Keratinocyte (primary cell): ENCODE data around the gene ZNF728. TPM values are rescaled to one million over a fixed set of nuclear protein-coding genes. Genes with fewer than 3 reads are reported as not detected.
"Not testable (repeated sequence)": the region's sequence is repeated elsewhere in the genome, so short reads cannot be mapped to it uniquely, and the experiment has no call there.

Source experiments
- DNase-seq: peaks from one replicate; pipeline ENCODE4 v3.0.0-alpha.2; 2011; ENCODE audit warnings: low read depth, missing footprints, low spot score
- FAIRE-seq: peaks from 2 replicates; lab custom pipeline; 2011; peaks lifted over from hg19 to GRCh38; lab: Jason Lieb, UNC
- H2AFZ ChIP-seq: 2 replicates; pipeline ENCODE4 v1.6.0; 2012; ENCODE audit warnings: low read length, control low read depth, inconsistent platforms; ENCODE audit not compliant: control insufficient read depth
- H3K27ac ChIP-seq: 2 replicates; pipeline ENCODE4 v1.5.1; 2011; ENCODE audit warnings: low read length; ENCODE audit not compliant: control insufficient read depth, insufficient read depth
- H3K27me3 ChIP-seq: 3 replicates; pipeline ENCODE4 v1.6.0; 2011; ENCODE audit warnings: low read length; ENCODE audit not compliant: control insufficient read depth, insufficient read depth; ENCODE audit errors: extremely low read depth
- H3K36me3 ChIP-seq, 2 experiments: 2 replicates in 1 of 2; 3 replicates in 1 of 2; pipeline ENCODE4 v1.5.1; 2011; ENCODE audit warnings: low read length in 2 of 2, mild to moderate bottlenecking in 1 of 2; ENCODE audit not compliant: control insufficient read depth in 2 of 2, insufficient read depth in 2 of 2; ENCODE audit errors: extremely low read depth in 1 of 2
- H3K4me1 ChIP-seq: 3 replicates; pipeline ENCODE4 v1.5.1; 2011; ENCODE audit warnings: low read length; ENCODE audit not compliant: control insufficient read depth, insufficient read depth; ENCODE audit errors: extremely low read depth
- H3K4me2 ChIP-seq: 3 replicates; pipeline ENCODE4 v1.6.0; 2011; ENCODE audit warnings: low read depth, low read length; ENCODE audit not compliant: control insufficient read depth, insufficient read depth; ENCODE audit errors: extremely low read depth
- H3K4me3 ChIP-seq, 3 experiments: fragments of 200-600 bp in 1 of 3; sonication (generic) in 1 of 3; 2 replicates in 2 of 3; 3 replicates in 1 of 3; pipeline ENCODE4 v1.5.1; 2011 to 2016; ENCODE audit warnings: low read length in 3 of 3, mild to moderate bottlenecking in 3 of 3, control low read depth in 2 of 3, inconsistent platforms in 1 of 3, low read depth in 1 of 3, mixed read lengths in 1 of 3, mixed run types in 1 of 3, moderate library complexity in 1 of 3; ENCODE audit not compliant: control insufficient read depth in 2 of 3, insufficient read depth in 2 of 3; ENCODE audit errors: extremely low read depth in 1 of 3
- H3K79me2 ChIP-seq: 2 replicates; pipeline ENCODE4 v1.6.0; 2012; ENCODE audit warnings: low read length; ENCODE audit not compliant: control insufficient read depth, insufficient read depth
- H3K9ac ChIP-seq: 3 replicates; pipeline ENCODE4 v1.6.0; 2011; ENCODE audit warnings: low read length; ENCODE audit not compliant: control insufficient read depth, insufficient read depth; ENCODE audit errors: extremely low read depth
- H3K9me1 ChIP-seq: 3 replicates; pipeline ENCODE4 v1.6.0; 2011; ENCODE audit warnings: low read length; ENCODE audit not compliant: control insufficient read depth, insufficient read depth; ENCODE audit errors: extremely low read depth
- H3K9me3 ChIP-seq: 2 replicates; pipeline ENCODE4 v1.5.1; 2012; ENCODE audit warnings: low read depth, low read length; ENCODE audit not compliant: control insufficient read depth
- H4K20me1 ChIP-seq: 3 replicates; pipeline ENCODE4 v1.6.0; 2011; ENCODE audit warnings: low read length; ENCODE audit not compliant: control insufficient read depth, insufficient read depth; ENCODE audit errors: extremely low read depth
- CTCF ChIP-seq, 3 experiments: IDR thresholded peaks in 1 of 3; conservative IDR thresholded peaks in 1 of 3; optimal IDR thresholded peaks in 1 of 3; 2 replicates in 2 of 3; 3 replicates in 1 of 3; pipeline versions ENCODE3 to v1.5.1; 2011; ENCODE audit warnings: low read length in 3 of 3, mild to moderate bottlenecking in 3 of 3, moderate library complexity in 2 of 3, control low read depth in 1 of 3, inconsistent platforms in 1 of 3; ENCODE audit not compliant: insufficient read depth in 2 of 3; ENCODE audit errors: extremely low read depth in 1 of 3
- EZH2 ChIP-seq: IDR thresholded peaks from one replicate; pipeline ENCODE4 v1.6.1; 2012; ENCODE audit warnings: inconsistent platforms, mild to moderate bottlenecking, low read length, moderate library complexity
- dilution Hi-C: fragments of 300-500 bp; cut with MboI; formaldehyde crosslinking; loops from one replicate; pipeline ENCODE4 v1.7.0; 2020; ENCODE audit warnings: low sequenced_read_pairs; ENCODE audit not compliant: extremely low pct_ligation_motif_present
- polyA plus RNA-seq, 5 experiments: library from polyadenylated mRNA; depleted of rRNA in 3 of 5; stranded (reverse) in 3 of 5; stranded (forward) in 1 of 5; unstranded in 1 of 5; fragments of >200 nt; gene quantifications; 1 replicate in 1 of 5; 2 replicates in 3 of 5; 3 replicates in 1 of 5; pipeline versions ENCODE4 v1.2.1 to v1.2.3, GENCODE V29; 2011 to 2012; ENCODE audit warnings: missing spikeins in 2 of 5, low read depth in 1 of 5, low replicate concordance in 1 of 5

Gene ZNF728
- polyA plus RNA-seq, 1 donor (not counting 4 experiments of a cell fraction or from before 2014, with no cell fraction given) = not detected

GRCh38 chr19:22976248-22976647 is 26.7 kb downstream of the ZNF728 start:
- Histone ChIP-seq H3K36me3 (no peaks in the 10 kb centered on the region), H3K79me2 (no peaks in the 10 kb centered on the region), H2AFZ (no peak overlapping the region), H3K9me1 (no peaks in the 10 kb centered on the region), H3K9ac (no peak overlapping the region), H3K27ac (no peak overlapping the region), H3K4me2 (no peak overlapping the region), H3K4me1 (no peaks in the 10 kb centered on the region), H4K20me1 (no peaks in the 10 kb centered on the region), H3K9me3 (peaks cover 9% of the 10 kb centered on the region), H3K4me3 (no peak overlapping the region), H3K27me3 (no peaks in the 10 kb centered on the region)
- dilution Hi-C loops = no loop called here
- FAIRE-seq = no peak
- no peak for DNase-seq
- TF ChIP-seq CTCF (optimal IDR thresholded peaks at IDR 0.05 in 1 of 3, IDR thresholded peaks at IDR 0.05 in 1 of 3, conservative IDR thresholded peaks at IDR 0.05 in 1 of 3; ENCODE audit: extremely low read depth in 1 of 3, insufficient read depth in 2 of 3, low read length in 3 of 3) (no peak), EZH2 (no peak)

- FAIRE-seq, dilution Hi-C loops: not testable (repeated sequence)
These were observed 27.3 kb downstream of the ZNF728 start for GRCh38 chr19:22975546-22976136.

GRCh38 chr19:22945560-22945959 is 57.4 kb downstream of the ZNF728 start:
- Histone ChIP-seq H4K20me1 (no peaks in the 10 kb centered on the region), H3K4me2 (no peak overlapping the region), H3K27me3 (no peaks in the 10 kb centered on the region), H3K9ac (no peak overlapping the region), H3K4me1 (no peaks in the 10 kb centered on the region), H2AFZ (no peak overlapping the region), H3K4me3 (no peak overlapping the region), H3K27ac (no peak overlapping the region), H3K9me3 (peaks cover 3% of the 10 kb centered on the region), H3K79me2 (no peaks in the 10 kb centered on the region), H3K36me3 (no peaks in the 10 kb centered on the region), H3K9me1 (no peaks in the 10 kb centered on the region)
- dilution Hi-C loops = no loop called here
- no peak for FAIRE-seq
- TF ChIP-seq EZH2 = no peak
- TF ChIP-seq CTCF (optimal IDR thresholded peaks at IDR 0.05 in 1 of 3, IDR thresholded peaks at IDR 0.05 in 1 of 3, conservative IDR thresholded peaks at IDR 0.05 in 1 of 3; ENCODE audit: extremely low read depth in 1 of 3, insufficient read depth in 2 of 3, low read length in 3 of 3) = no peak
- DNase-seq = no peak

More at GRCh38 chr19:22975546-22976136, 27.3 kb downstream of the ZNF728 start:
- not testable (repeated sequence) for H3K4me2 ChIP-seq, H2AFZ ChIP-seq, H3K4me3 ChIP-seq, H3K79me2 ChIP-seq, H3K9me3 ChIP-seq, H3K9ac ChIP-seq, H3K36me3 ChIP-seq, H3K27me3 ChIP-seq, H3K9me1 ChIP-seq, H3K27ac ChIP-seq, H3K4me1 ChIP-seq, H4K20me1 ChIP-seq, DNase-seq
